OCI-LY3 (cell line): Measurements from ENCODE around the gene CREBZF.
"Not testable (repeated sequence)": the region's sequence is repeated elsewhere in the genome, so short reads cannot be mapped to it uniquely, and the experiment has no call there.

ENCODE experiments used
- H2AFZ ChIP-seq: fragments of 200-600, 300-600 bp; shearing (Covaris generic); 2 replicates; pipeline ENCODE4 v1.6.0; 2014; ENCODE audit warnings: antibody characterized with exemption, low read depth, low read length
- H3K27ac ChIP-seq: fragments of 200-600, 300-600 bp; sonication (generic); 2 replicates; pipeline ENCODE4 v1.5.1; 2014; ENCODE audit warnings: mild to moderate bottlenecking, low read length, moderate library complexity, mixed read lengths
- H3K27me3 ChIP-seq: fragments of 200-600, 300-600 bp; sonication (generic); 2 replicates; pipeline ENCODE4 v1.6.1; 2014; ENCODE audit warnings: low read depth, low read length, mixed read lengths
- H3K36me3 ChIP-seq: fragments of 200-600, 300-600 bp; sonication (generic); replicated peaks from 2 replicates; pipeline ENCODE3; 2014; ENCODE audit warnings: low read depth, low read length, mixed read lengths
- H3K4me1 ChIP-seq: fragments of 300-600, 200-600 bp; sonication (generic); 2 replicates; pipeline ENCODE4 v1.6.1; 2014; ENCODE audit warnings: low read length, mixed read lengths
- H3K4me2 ChIP-seq: fragments of 200-600, 300-600 bp; sonication (generic); 2 replicates; pipeline ENCODE4 v1.6.1; 2014; ENCODE audit warnings: low read length, mixed read lengths
- H3K4me3 ChIP-seq: fragments of 300-600, 200-600 bp; sonication (generic); 2 replicates; pipeline ENCODE4 v1.5.1; 2014; ENCODE audit warnings: antibody characterized with exemption, mild to moderate bottlenecking, low read length, moderate library complexity
- H3K79me2 ChIP-seq: fragments of 300-600, 200-600 bp; shearing (Covaris generic); 2 replicates; pipeline ENCODE4 v1.6.1; 2014; ENCODE audit warnings: mild to moderate bottlenecking, low read length, mixed read lengths
- H3K9ac ChIP-seq: fragments of 300-600, 200-600 bp; shearing (Covaris generic); 2 replicates; pipeline ENCODE4 v1.6.0; 2014; ENCODE audit warnings: mild to moderate bottlenecking, low read length, moderate library complexity
- H3K9me3 ChIP-seq: fragments of 200-600, 300-600 bp; shearing (Covaris generic); 2 replicates; pipeline ENCODE4 v1.6.1; 2014; ENCODE audit warnings: low read length, mixed read lengths; ENCODE audit not compliant: insufficient read depth
- H4K20me1 ChIP-seq: fragments of 200-600, 300-600 bp; sonication (generic); 2 replicates; pipeline ENCODE4 v1.6.1; 2016; ENCODE audit warnings: low read length, mixed read lengths; ENCODE audit not compliant: insufficient read depth
- CTCF ChIP-seq: fragments of 200-600, 300-600 bp; sonication (generic); IDR thresholded peaks from 2 replicates; pipeline ENCODE4 v1.5.1; 2014; ENCODE audit warnings: antibody characterized with exemption, low read length, low read depth
- EZH2phosphoT487 ChIP-seq: fragments of 200-600 bp; shearing (Covaris generic); IDR thresholded peaks from 2 replicates; pipeline ENCODE4 v1.6.1; 2018; ENCODE audit warnings: antibody characterized with exemption, mixed run types, low read depth

Gene CREBZF

GRCh38 chr11:85673393-85673792 lies 8.5 kb upstream of the CREBZF start:
- Histone ChIP-seq H3K9ac (no peak overlapping the region), H3K27me3 (no peaks in the 10 kb centered on the region), H3K4me2 (no peak overlapping the region), H3K79me2 (no peaks in the 10 kb centered on the region), H3K36me3 (no peaks in the 10 kb centered on the region), H3K4me1 (no peaks in the 10 kb centered on the region), H4K20me1 (no peaks in the 10 kb centered on the region), H3K4me3 (no peak overlapping the region), H2AFZ (no peak overlapping the region), H3K9me3 (no peaks in the 10 kb centered on the region), H3K27ac (no peak overlapping the region)
- TF ChIP-seq EZH2phosphoT487 = no peak
- no peak for TF ChIP-seq CTCF

GRCh38 chr11:85672105-85672902 lies 7.4 kb upstream of the CREBZF start:
- H3K9me3 ChIP-seq = no peaks in the 10 kb centered on the region
- H3K27me3 ChIP-seq = no peaks in the 10 kb centered on the region
- no peak overlapping the region for H3K9ac ChIP-seq
- no peak overlapping the region for H2AFZ ChIP-seq
- no peaks in the 10 kb centered on the region for H3K79me2 ChIP-seq
- no peaks in the 10 kb centered on the region for H4K20me1 ChIP-seq
- H3K27ac ChIP-seq = no peak overlapping the region
- H3K36me3 ChIP-seq = no peaks in the 10 kb centered on the region
- no peak overlapping the region for H3K4me2 ChIP-seq
- TF ChIP-seq EZH2phosphoT487 (no peak), CTCF (no peak)
- H3K4me1 ChIP-seq = no peaks in the 10 kb centered on the region
- H3K4me3 ChIP-seq = no peak overlapping the region

- not testable (repeated sequence) for H3K9me3 ChIP-seq, H3K79me2 ChIP-seq, H3K4me1 ChIP-seq, H3K27me3 ChIP-seq, H3K9ac ChIP-seq, H2AFZ ChIP-seq, H3K36me3 ChIP-seq, H3K27ac ChIP-seq, H3K4me3 ChIP-seq, H4K20me1 ChIP-seq, H3K4me2 ChIP-seq
These were observed 6.2 kb upstream of the CREBZF start for GRCh38 chr11:85670949-85671663.

GRCh38 chr11:85668157-85668556 lies 3.2 kb upstream of the CREBZF start:
- TF ChIP-seq EZH2phosphoT487 (no peak), CTCF (no peak)
- H4K20me1 ChIP-seq = peaks cover 8% of the 10 kb centered on the region
- peaks cover 8% of the 10 kb centered on the region for H3K4me1 ChIP-seq
- no peak overlapping the region for H2AFZ ChIP-seq
- H3K27me3 ChIP-seq = no peaks in the 10 kb centered on the region
- H3K9ac ChIP-seq = no peak overlapping the region
- peaks cover 8% of the 10 kb centered on the region for H3K36me3 ChIP-seq
- H3K79me2 ChIP-seq = peaks cover 17% of the 10 kb centered on the region
- no peak overlapping the region for H3K4me3 ChIP-seq
- no peak overlapping the region for H3K27ac ChIP-seq
- no peaks in the 10 kb centered on the region for H3K9me3 ChIP-seq
- H3K4me2 ChIP-seq = no peak overlapping the region
